ENCODE results near the gene GNAI3.

GNAI3 gene

GRCh38 chr1:109527098-109527811 is 21.2 kb upstream of the GNAI3 start:
- no peaks in the 10 kb centered on the region for H4K20me1 ChIP-seq (ENCODE audit: control insufficient read depth, insufficient read depth, low read depth, low read length)
- no peak overlapping the region for H3K4me3 ChIP-seq (ENCODE audit: low read length)
- no peaks in the 10 kb centered on the region; the same call in 1 of the 2 replicates for H3K4me1 ChIP-seq (ENCODE audit: control insufficient read depth, low read length)
- H3K4me2 ChIP-seq (ENCODE audit: low read length): no peak overlapping the region
- H3K79me2 ChIP-seq (ENCODE audit: control insufficient read depth, low read length): no peaks in the 10 kb centered on the region
- H3K9me3 ChIP-seq (ENCODE audit: control insufficient read depth, insufficient read depth, low read length): no peaks in the 10 kb centered on the region
- no peaks in the 10 kb centered on the region for H3K9me2 ChIP-seq (replicated peaks; ENCODE audit: control insufficient read depth, low read length)
- H3K36me3 ChIP-seq (ENCODE audit: control insufficient read depth, low read length): no peaks in the 10 kb centered on the region
- no peak overlapping the region for H3K27ac ChIP-seq (ENCODE audit: low read depth, low read length)
- TF ChIP-seq CTCF (IDR thresholded peaks at IDR 0.05; ENCODE audit: low read depth, low read length, poor library complexity, severe bottlenecking): no peak
- TF ChIP-seq EZH2phosphoT487 (IDR thresholded peaks at IDR 0.05; ENCODE audit: borderline replicate concordance, low read length): no peak
- no peaks in the 10 kb centered on the region for H3F3A ChIP-seq (ENCODE audit: control insufficient read depth, insufficient read depth)
- peaks cover 24% of the 10 kb centered on the region for H3K27me3 ChIP-seq (ENCODE audit: control insufficient read depth, low read length)

- no peak for TF ChIP-seq CTCF (IDR thresholded peaks at IDR 0.05; ENCODE audit: low read depth, low read length, poor library complexity, severe bottlenecking)
- no peaks in the 10 kb centered on the region for H3K79me2 ChIP-seq (ENCODE audit: control insufficient read depth, low read length)
These were observed 20.3 kb upstream of the GNAI3 start for GRCh38 chr1:109527846-109528695.

GRCh38 chr1:109528712-109529111 is 19.7 kb upstream of the GNAI3 start:
- peaks cover 5% of the 10 kb centered on the region for H3K4me1 ChIP-seq (ENCODE audit: control insufficient read depth, low read length)
- TF ChIP-seq CTCF (IDR thresholded peaks at IDR 0.05; ENCODE audit: low read depth, low read length, poor library complexity, severe bottlenecking) (no peak), EZH2phosphoT487 (IDR thresholded peaks at IDR 0.05; ENCODE audit: borderline replicate concordance, low read length) (no peak)
- no peak overlapping the region for H3K4me3 ChIP-seq (ENCODE audit: low read length)
- no peaks in the 10 kb centered on the region for H3K36me3 ChIP-seq (ENCODE audit: control insufficient read depth, low read length)
- H3K79me2 ChIP-seq (ENCODE audit: control insufficient read depth, low read length): no peaks in the 10 kb centered on the region
- no peaks in the 10 kb centered on the region for H3K9me2 ChIP-seq (replicated peaks; ENCODE audit: control insufficient read depth, low read length)
- H3K27ac ChIP-seq (ENCODE audit: low read depth, low read length): no peak overlapping the region
- no peaks in the 10 kb centered on the region for H3K9me3 ChIP-seq (ENCODE audit: control insufficient read depth, insufficient read depth, low read length)
- H3F3A ChIP-seq (ENCODE audit: control insufficient read depth, insufficient read depth): no peaks in the 10 kb centered on the region
- no peak overlapping the region for H3K4me2 ChIP-seq (ENCODE audit: low read length)
- H3K27me3 ChIP-seq (ENCODE audit: control insufficient read depth, low read length): peaks cover 18% of the 10 kb centered on the region
- H4K20me1 ChIP-seq (ENCODE audit: control insufficient read depth, insufficient read depth, low read depth, low read length): no peaks in the 10 kb centered on the region

More at GRCh38 chr1:109527846-109528695, 20.3 kb upstream of the GNAI3 start:
- Histone ChIP-seq H3F3A (ENCODE audit: control insufficient read depth, insufficient read depth) (no peaks in the 10 kb centered on the region), H3K9me2 (replicated peaks; ENCODE audit: control insufficient read depth, low read length) (no peaks in the 10 kb centered on the region), H3K4me1 (ENCODE audit: control insufficient read depth, low read length) (peaks cover 5% of the 10 kb centered on the region), H3K27ac (ENCODE audit: low read depth, low read length) (no peak overlapping the region), H3K4me3 (ENCODE audit: low read length) (no peak overlapping the region), H3K4me2 (ENCODE audit: low read length) (no peak overlapping the region), H3K27me3 (ENCODE audit: control insufficient read depth, low read length) (peaks cover 19% of the 10 kb centered on the region), H4K20me1 (ENCODE audit: control insufficient read depth, insufficient read depth, low read depth, low read length) (no peaks in the 10 kb centered on the region), H3K9me3 (ENCODE audit: control insufficient read depth, insufficient read depth, low read length) (no peaks in the 10 kb centered on the region), H3K36me3 (ENCODE audit: control insufficient read depth, low read length) (no peaks in the 10 kb centered on the region)
